ENCODE measurements around the gene HSPA6.
"Not testable (repeated sequence)": the region's sequence is repeated elsewhere in the genome, so short reads cannot be mapped to it uniquely, and the experiment has no call there.

HSPA6 gene

GRCh38 chr1:161537068-161537669, 12.8 kb downstream of the HSPA6 start:
- not testable (repeated sequence) for DNase-seq

- not testable (repeated sequence) for DNase-seq
Measured at GRCh38 chr1:161538925-161539479, 14.7 kb downstream of the HSPA6 start.

GRCh38 chr1:161539731-161540569, 15.6 kb downstream of the HSPA6 start:
- peak; percentile 89 to 92 for DNase-seq

GRCh38 chr1:161540570-161540960, 16.2 kb downstream of the HSPA6 start:
- DNase-seq, result peak; percentile 10 to 25

- peak; percentile 56 to 79 for DNase-seq
Measured at GRCh38 chr1:161542091-161542559, 17.8 kb downstream of the HSPA6 start.

- DNase-seq, result peak; percentile 1 to 30
Measured at GRCh38 chr1:161543125-161543524, 18.8 kb downstream of the HSPA6 start.

- DNase-seq, result peak; percentile 15 to 45
Measured at GRCh38 chr1:161545005-161545731, 20.8 kb downstream of the HSPA6 start.

GRCh38 chr1:161547995-161548741, 23.8 kb downstream of the HSPA6 start:
- peak in 1 of 2 donors; percentile 9 for DNase-seq

GRCh38 chr1:161548749-161549406, 24.5 kb downstream of the HSPA6 start:
- DNase-seq, result not testable (repeated sequence)

GRCh38 chr1:161549652-161550051, 25.3 kb downstream of the HSPA6 start, which contains the start of gene FCGR3A:
Gene FCGR3A, minus strand, starts transcription at chr1:161549818. Its CDS starts 82 bp downstream, at chr1:161549736.
- peak; percentile 22 to 27 for DNase-seq

- not testable (repeated sequence) for DNase-seq
Measured at GRCh38 chr1:161550942-161551341, 26.6 kb downstream of the HSPA6 start.

GRCh38 chr1:161553631-161554030, 29.3 kb downstream of the HSPA6 start:
- DNase-seq, result not testable (repeated sequence)

- not testable (repeated sequence) for DNase-seq
Measured at GRCh38 chr1:161554340-161554739, 30.0 kb downstream of the HSPA6 start.

GRCh38 chr1:161554815-161555417, 30.6 kb downstream of the HSPA6 start:
- DNase-seq, result peak; percentile 31 to 42

- not testable (repeated sequence) for DNase-seq
Measured at GRCh38 chr1:161556143-161556542, 31.8 kb downstream of the HSPA6 start.

- DNase-seq, result not testable (repeated sequence)
Measured at GRCh38 chr1:161556990-161557389, 32.6 kb downstream of the HSPA6 start.

GRCh38 chr1:161557506-161558450, 33.4 kb downstream of the HSPA6 start:
- DNase-seq, result not testable (repeated sequence)

GRCh38 chr1:161560960-161561715, 36.8 kb downstream of the HSPA6 start:
- peak; percentile 40 to 43 for DNase-seq

- DNase-seq, result not testable (repeated sequence)
Measured at GRCh38 chr1:161562441-161562840, 38.1 kb downstream of the HSPA6 start.

All from CD4-positive, alpha-beta T cell treated with Interleukin-1 beta for 1 hour (primary cell).